ENCODE data around the gene SRPRB.
A peak's percentile ranks its signal among the peaks of the same experiment; 100 is the strongest.
"Not testable (repeated sequence)": the region's sequence is repeated elsewhere in the genome, so short reads cannot be mapped to it uniquely, and the experiment has no call there.

SRPRB gene

GRCh38 chr3:133779626-133780203 is 25.9 kb upstream of the SRPRB start:
- no peak for DNase-seq

GRCh38 chr3:133780756-133781155 is 24.9 kb upstream of the SRPRB start:
- not testable (repeated sequence) for DNase-seq

- no peak for DNase-seq
Measured at GRCh38 chr3:133781570-133781969, 24.0 kb upstream of the SRPRB start.

- no peak for DNase-seq
Measured at GRCh38 chr3:133782454-133782853, 23.2 kb upstream of the SRPRB start.

- DNase-seq, result no peak
Measured at GRCh38 chr3:133783762-133784161, 21.9 kb upstream of the SRPRB start.

- no peak for DNase-seq
Measured at GRCh38 chr3:133788024-133788423, 17.6 kb upstream of the SRPRB start.

- DNase-seq, result peak; percentile 43
Measured at GRCh38 chr3:133792171-133792763, 13.3 kb upstream of the SRPRB start.

- DNase-seq, result no peak
Measured at GRCh38 chr3:133797396-133798105, 8.1 kb upstream of the SRPRB start.

GRCh38 chr3:133799794-133800585 is 5.6 kb upstream of the SRPRB start:
- peak; percentile 23 for DNase-seq

GRCh38 chr3:133803469-133803868 is 2.1 kb upstream of the SRPRB start:
- no peak for DNase-seq

GRCh38 chr3:133804896-133805295 is 719 bp upstream of the SRPRB start:
- DNase-seq, result peak; percentile 10

- no peak for DNase-seq
Measured at GRCh38 chr3:133805384-133805701, 272 bp upstream of the SRPRB start.

- no peak for DNase-seq
Measured at GRCh38 chr3:133812872-133813271, 7.3 kb downstream of the SRPRB start.

GRCh38 chr3:133815386-133815785 is 9.8 kb downstream of the SRPRB start:
- no peak for DNase-seq

- no peak for DNase-seq
Measured at GRCh38 chr3:133820129-133820528, 14.5 kb downstream of the SRPRB start.

- DNase-seq, result peak; percentile 12
Measured at GRCh38 chr3:133820889-133821675, 15.5 kb downstream of the SRPRB start.

- peak; percentile 26 for DNase-seq
Measured at GRCh38 chr3:133821767-133822638, 16.4 kb downstream of the SRPRB start.

- no peak for DNase-seq
Measured at GRCh38 chr3:133824961-133825485, 19.4 kb downstream of the SRPRB start.

- DNase-seq, result no peak
Measured at GRCh38 chr3:133825969-133826727, 20.5 kb downstream of the SRPRB start.

- DNase-seq, result no peak
Measured at GRCh38 chr3:133827136-133827535, 21.5 kb downstream of the SRPRB start.

- no peak for DNase-seq
Measured at GRCh38 chr3:133827684-133828083, 22.1 kb downstream of the SRPRB start.

Data from eye (tissue), 1 donor.